ENCODE data around the gene CFDP1. TPM values are rescaled to one million over a fixed set of nuclear protein-coding genes. Genes with fewer than 3 reads are reported as not detected.

Gene CFDP1
- polyA plus RNA-seq, 3 donors: 12.9 to 23.2 (median 19.0) TPM

- no peak overlapping the region for H3K4me2 ChIP-seq (replicated peaks; ENCODE audit: extremely low read depth, low read length, poor library complexity, severe bottlenecking)
- Mint-ChIP-seq H3K27ac (no peak overlapping the region), H3K4me3 (no peak overlapping the region), H3K36me3 (peaks cover 89 to 92% of the 10 kb centered on the region in 2 donors), H3K9me3 (peaks cover 0 to 4% (median 0%) of the 10 kb centered on the region in 7 donors), H3K4me1 (no peaks in the 10 kb centered on the region), H3K27me3 (ENCODE audit: low read depth in 3 of 3) (peaks cover 19 to 44% (median 40%) of the 10 kb centered on the region in 3 donors)
- no peak overlapping the region for H3K9ac ChIP-seq (ENCODE audit: insufficient read depth, low read length, poor library complexity, severe bottlenecking)
- intact Hi-C loops (cut with micrococcal nuclease): no loop called here
- H4K20me1 ChIP-seq (ENCODE audit: insufficient read depth, low read length): no peaks in the 10 kb centered on the region
- H2AFZ ChIP-seq (ENCODE audit: insufficient read depth, low read depth, low read length, poor library complexity, severe bottlenecking): no peak overlapping the region
- H3K79me2 ChIP-seq (ENCODE audit: insufficient read depth, low read length): no peaks in the 10 kb centered on the region
- H3K27me3 ChIP-seq (ENCODE audit: control insufficient read depth in 2 of 2, insufficient read depth in 2 of 2, low read length in 2 of 2): no peaks in the 10 kb centered on the region
- H3K27ac ChIP-seq (ENCODE audit: low read depth in 1 of 2, low read length in 2 of 2): no peak overlapping the region
- peaks cover 5 to 78% of the 10 kb centered on the region in 2 donors for H3K36me3 ChIP-seq (replicated peaks in 1 of 2; ENCODE audit: control insufficient read depth in 1 of 2, insufficient read depth in 2 of 2, low read length in 2 of 2)
- H3K4me3 ChIP-seq (replicated peaks in 1 of 3; ENCODE audit: low read depth in 2 of 3, low read length in 3 of 3): no peak overlapping the region
- WGBS (ENCODE audit: insufficient coverage): 94% methylated on average over 4 of the region's 6 CpGs
- no peaks in the 10 kb centered on the region for H3K4me1 ChIP-seq (ENCODE audit: control insufficient read depth in 1 of 2, insufficient read depth in 2 of 2, low read length in 2 of 2)
- H3K9me3 ChIP-seq (replicated peaks in 1 of 2; ENCODE audit: control insufficient read depth in 1 of 2, insufficient read depth in 1 of 2, low read length in 2 of 2): no peaks in the 10 kb centered on the region
- no peak for DNase-seq
- TF ChIP-seq, protein P1, sequence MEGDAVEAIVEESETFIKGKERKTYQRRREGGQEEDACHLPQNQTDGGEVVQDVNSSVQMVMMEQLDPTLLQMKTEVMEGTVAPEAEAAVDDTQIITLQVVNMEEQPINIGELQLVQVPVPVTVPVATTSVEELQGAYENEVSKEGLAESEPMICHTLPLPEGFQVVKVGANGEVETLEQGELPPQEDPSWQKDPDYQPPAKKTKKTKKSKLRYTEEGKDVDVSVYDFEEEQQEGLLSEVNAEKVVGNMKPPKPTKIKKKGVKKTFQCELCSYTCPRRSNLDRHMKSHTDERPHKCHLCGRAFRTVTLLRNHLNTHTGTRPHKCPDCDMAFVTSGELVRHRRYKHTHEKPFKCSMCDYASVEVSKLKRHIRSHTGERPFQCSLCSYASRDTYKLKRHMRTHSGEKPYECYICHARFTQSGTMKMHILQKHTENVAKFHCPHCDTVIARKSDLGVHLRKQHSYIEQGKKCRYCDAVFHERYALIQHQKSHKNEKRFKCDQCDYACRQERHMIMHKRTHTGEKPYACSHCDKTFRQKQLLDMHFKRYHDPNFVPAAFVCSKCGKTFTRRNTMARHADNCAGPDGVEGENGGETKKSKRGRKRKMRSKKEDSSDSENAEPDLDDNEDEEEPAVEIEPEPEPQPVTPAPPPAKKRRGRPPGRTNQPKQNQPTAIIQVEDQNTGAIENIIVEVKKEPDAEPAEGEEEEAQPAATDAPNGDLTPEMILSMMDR (IDR thresholded peaks at IDR 0.05): no peak
Observed at GRCh38 chr16:75298267-75298666, 135.0 kb downstream of the CFDP1 start.

- intact Hi-C loops (cut with micrococcal nuclease): no loop called here
- peaks cover 17 to 39% (median 35%) of the 10 kb centered on the region in 3 donors for H3K27me3 Mint-ChIP-seq (ENCODE audit: low read depth in 3 of 3)
- H3K27ac Mint-ChIP-seq: no peak overlapping the region
- no CpG with 5 or more reads among the region's 1 CpG for WGBS (ENCODE audit: insufficient coverage)
- Histone ChIP-seq H3K79me2 (ENCODE audit: insufficient read depth, low read length) (no peaks in the 10 kb centered on the region), H3K4me3 (replicated peaks in 1 of 3; ENCODE audit: low read depth in 2 of 3, low read length in 3 of 3) (no peak overlapping the region), H2AFZ (ENCODE audit: insufficient read depth, low read depth, low read length, poor library complexity, severe bottlenecking) (no peak overlapping the region), H3K4me1 (ENCODE audit: control insufficient read depth in 1 of 2, insufficient read depth in 2 of 2, low read length in 2 of 2) (no peaks in the 10 kb centered on the region), H3K36me3 (replicated peaks in 1 of 2; ENCODE audit: control insufficient read depth in 1 of 2, insufficient read depth in 2 of 2, low read length in 2 of 2) (peaks cover 7 to 84% of the 10 kb centered on the region in 2 donors), H3K9me3 (replicated peaks in 1 of 2; ENCODE audit: control insufficient read depth in 1 of 2, insufficient read depth in 1 of 2, low read length in 2 of 2) (no peaks in the 10 kb centered on the region), H3K9ac (ENCODE audit: insufficient read depth, low read length, poor library complexity, severe bottlenecking) (no peak overlapping the region), H3K27me3 (ENCODE audit: control insufficient read depth in 2 of 2, insufficient read depth in 2 of 2, low read length in 2 of 2) (no peaks in the 10 kb centered on the region), H3K4me2 (replicated peaks; ENCODE audit: extremely low read depth, low read length, poor library complexity, severe bottlenecking) (no peak overlapping the region), H3K27ac (ENCODE audit: low read depth in 1 of 2, low read length in 2 of 2) (no peak overlapping the region), H4K20me1 (ENCODE audit: insufficient read depth, low read length) (no peaks in the 10 kb centered on the region)
- H3K4me1 Mint-ChIP-seq: no peaks in the 10 kb centered on the region
- TF ChIP-seq, protein P1 (IDR thresholded peaks at IDR 0.05): no peak
- H3K4me3 Mint-ChIP-seq: no peak overlapping the region
- peaks cover 94 to 96% of the 10 kb centered on the region in 2 donors for H3K36me3 Mint-ChIP-seq
- peaks cover 0 to 6% (median 0%) of the 10 kb centered on the region in 7 donors for H3K9me3 Mint-ChIP-seq
- DNase-seq: no peak
Observed at GRCh38 chr16:75296606-75297005, 136.7 kb downstream of the CFDP1 start.

Measured in CD14-positive monocyte (primary cell).